SKM-1 treated with dmso at 0.1 percent for 144 hours (cell line): ENCODE results near the gene TMEFF2.

ENCODE experiments used
- DNase-seq: peaks from one replicate; lab custom pipeline; 2025; ENCODE audit not compliant: unreplicated experiment; lab: John Stamatoyannopoulos, UW

TMEFF2 gene

DNA sequence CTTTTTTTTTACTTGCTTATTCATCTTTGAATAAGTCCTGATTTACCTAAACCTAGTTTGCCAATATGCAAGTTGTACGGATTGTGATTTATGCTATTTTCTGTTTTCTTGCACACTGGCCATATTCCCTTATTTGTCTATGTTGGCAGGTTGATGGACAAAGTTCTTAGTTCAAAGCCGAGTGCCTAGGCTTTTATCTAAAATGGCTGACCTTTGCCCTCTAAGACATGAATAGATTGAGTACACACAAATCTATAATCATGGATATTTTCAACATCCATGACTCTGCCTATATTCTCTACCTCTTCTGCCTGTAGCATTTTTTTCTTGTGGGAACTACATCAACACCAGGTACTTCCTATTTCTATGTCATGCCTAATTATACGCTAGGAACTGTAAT, 171.7 kb downstream of the TMEFF2 start:
- no peak for DNase-seq

DNA sequence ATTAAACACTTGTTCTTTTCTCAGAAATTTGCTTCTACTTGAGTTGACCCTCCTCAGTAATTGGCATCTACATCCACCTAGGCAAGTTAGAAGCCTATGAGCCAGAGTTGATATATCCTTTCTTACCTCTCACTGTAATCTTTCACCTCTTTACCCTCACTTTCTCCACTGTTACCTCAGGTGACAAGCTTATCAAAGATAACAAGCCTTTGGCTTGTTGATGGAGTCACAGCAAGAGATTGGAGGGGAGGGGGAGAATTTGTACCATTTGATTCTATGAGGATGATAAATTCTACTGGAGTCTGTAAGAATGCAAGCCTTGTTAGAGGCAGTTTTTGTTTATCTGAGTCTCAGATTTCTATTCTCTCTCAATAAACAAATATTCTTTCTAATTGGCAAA, 176.9 kb downstream of the TMEFF2 start:
- DNase-seq = no peak

DNA sequence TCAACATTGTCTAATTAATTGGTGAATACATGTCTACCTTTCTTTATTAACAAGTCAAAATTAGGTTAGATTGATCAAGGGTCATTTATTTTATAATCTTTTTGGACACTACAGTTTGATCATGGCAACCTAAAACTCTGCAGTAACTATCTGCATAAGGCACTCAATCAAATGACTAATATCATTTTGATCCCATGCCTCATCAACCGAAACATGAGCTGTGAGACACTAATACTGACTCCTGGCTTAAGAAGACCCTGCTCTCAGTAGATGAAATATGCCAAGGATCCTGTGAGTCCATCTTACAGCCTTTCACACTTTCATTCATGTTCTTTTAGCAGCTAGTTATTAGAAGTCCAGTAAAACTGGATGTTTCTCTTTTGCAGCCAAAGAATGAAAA, 178.5 kb downstream of the TMEFF2 start:
- DNase-seq = no peak

DNA sequence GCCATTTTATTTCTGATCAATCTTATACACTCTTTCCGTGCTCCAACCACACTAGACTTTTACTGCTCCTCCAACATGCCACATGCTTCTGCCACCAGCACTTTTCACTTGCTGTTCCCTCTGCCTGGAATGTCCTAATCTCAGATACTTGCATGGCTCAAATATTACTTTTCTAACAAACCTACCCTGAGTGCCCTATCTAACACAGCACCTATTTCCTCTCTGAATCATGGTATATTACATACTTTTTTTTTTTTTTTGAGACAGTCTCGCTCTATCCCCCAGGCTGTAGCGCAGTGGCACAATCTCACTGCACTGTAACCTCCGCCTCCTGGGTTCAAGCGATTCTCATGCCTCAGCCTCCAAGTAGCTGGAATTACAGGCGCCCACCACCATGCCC, 181.5 kb downstream of the TMEFF2 start:
- no peak for DNase-seq

DNA sequence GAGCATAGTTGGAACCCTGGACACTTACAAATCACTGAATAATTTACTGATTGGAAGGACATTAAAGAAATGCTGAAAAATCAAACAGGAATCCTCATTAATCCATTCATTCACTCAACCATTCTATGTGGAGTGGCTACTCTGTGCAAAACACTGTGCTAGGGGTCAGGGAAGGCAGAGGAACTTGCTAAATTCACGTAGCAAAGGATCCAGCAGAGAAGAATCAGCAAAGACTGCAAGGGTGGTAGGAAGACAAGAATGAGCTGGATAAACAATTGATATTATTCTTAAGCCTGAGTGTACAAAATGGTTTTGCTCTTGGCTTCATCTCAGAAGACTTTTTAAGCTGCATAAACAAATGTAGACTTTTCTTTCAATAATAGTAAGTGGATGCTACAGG, 183.5 kb downstream of the TMEFF2 start:
- no peak for DNase-seq

DNA sequence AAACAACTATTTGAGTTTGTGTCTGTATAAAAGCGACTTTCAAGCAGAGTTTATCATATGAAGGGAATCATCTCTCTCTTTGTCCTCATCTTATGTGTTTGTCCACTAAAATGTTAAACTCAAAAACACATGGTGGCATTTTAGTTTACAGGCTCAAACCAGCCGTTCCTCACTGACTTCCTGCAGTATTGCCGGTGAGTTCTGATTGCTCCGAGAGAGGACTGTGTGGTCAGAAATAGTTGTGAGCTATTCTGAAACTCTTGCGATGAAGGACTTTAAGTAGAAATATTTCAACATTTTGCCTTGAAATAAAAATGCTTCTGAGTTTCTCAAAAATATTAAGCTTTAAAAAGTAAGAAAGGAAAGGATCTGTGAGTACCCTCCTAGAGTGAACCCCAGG, 184.7 kb downstream of the TMEFF2 start:
- no peak for DNase-seq

DNA sequence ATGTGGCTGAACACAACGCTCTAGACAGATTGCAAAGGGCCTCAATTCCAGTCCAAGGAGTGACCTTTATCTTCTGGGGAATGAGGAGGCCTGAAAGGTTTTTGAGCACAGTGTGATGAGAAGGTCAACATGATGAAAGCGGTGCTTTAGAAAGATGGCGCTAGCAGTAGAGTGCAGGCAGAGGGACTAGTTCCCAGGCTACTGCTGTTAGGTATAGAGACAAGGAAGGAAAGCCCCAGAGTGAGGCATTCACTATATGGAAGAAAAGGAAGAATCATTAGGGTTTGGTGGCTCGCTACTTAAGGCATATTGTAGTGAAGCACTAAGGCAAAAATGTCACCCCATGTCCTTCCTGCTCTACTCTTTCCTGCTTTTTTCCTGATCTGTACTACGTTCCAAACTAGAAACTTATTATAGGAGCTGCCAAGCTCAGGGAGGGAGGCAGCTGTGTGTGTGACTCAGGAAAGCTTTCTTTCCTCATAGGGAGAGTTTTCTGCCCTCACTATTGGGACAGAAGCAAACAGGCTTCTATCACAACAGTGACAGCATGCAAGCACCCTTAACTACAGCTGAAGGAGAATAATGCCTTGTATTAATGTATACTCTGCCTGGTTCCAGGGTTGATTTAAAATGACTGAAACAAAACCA, 187.0 kb downstream of the TMEFF2 start:
- DNase-seq = no peak

DNA sequence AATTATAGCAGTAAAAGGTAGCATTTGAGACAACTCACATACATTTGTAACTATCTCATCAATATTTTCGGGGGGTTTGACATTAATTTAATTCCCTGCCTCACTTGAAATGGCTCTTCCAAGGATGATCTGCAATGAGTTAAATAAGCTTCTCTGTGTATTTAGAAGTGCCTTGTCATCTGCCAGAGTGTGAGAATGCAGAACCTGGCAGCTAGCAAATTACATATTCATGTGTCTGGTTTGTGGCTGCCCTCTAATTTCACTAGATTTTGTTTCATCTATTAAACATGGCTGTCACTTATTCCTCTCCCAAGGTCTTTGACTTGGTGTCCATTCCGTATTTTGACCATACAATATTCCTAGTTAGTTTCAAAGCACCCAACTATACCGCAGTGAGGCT, 189.5 kb downstream of the TMEFF2 start:
- DNase-seq = no peak

DNA sequence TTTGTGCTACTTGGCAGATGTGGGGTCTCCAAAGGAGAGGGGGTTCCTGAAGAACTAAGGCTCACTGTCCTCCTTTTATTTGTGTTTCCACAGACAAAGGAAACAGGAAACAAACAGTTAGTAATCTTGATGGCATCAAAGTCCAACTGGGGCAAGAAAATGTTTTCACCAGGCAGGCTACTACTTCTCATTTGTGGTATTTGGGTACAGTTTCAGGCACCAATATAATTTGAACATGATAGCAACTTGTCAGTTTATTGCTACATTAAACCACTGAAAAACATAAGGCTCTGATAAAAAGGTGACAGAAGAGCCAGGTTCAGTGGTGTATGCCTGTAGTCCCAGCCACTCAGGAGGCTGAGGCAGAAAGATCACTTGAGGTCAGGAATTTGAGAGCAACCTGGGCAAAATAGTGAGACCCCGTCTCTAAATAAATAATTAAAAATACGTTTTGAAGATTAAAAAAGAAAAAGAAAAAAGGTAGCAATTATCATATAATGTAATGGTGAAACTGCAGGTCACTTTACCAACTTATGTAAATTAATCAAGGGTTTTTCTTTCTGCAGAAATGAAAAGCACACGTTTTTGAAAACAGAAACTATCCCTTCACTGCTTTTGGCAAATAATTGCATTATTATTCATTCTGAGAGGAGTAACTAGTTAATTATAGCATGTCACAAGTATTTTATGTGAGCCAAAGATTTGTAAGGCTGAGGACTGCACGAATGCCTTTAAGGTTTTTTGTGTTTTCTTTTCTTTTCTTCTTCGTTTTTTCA, 190.4 kb downstream of the TMEFF2 start:
- no peak for DNase-seq

DNA sequence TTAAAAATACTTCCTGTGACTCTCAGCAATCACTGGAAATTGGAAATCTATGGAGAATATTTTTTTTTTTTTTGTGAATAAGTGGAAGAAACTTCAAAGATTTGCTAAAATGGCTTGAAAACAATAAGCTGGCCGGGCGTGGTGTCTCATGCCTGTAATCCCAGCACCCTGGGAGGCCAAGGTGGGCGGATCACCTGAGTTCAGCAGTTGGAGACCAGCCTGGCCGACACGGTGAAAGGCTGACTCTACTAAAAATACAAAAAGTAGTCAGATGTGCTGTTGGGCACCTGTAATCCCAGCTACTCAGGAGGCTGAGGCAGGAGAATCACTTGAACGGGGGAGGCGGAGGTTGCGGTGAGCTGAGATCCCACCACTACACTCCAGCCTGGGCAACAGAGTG, 192.3 kb downstream of the TMEFF2 start:
- no peak for DNase-seq

DNA sequence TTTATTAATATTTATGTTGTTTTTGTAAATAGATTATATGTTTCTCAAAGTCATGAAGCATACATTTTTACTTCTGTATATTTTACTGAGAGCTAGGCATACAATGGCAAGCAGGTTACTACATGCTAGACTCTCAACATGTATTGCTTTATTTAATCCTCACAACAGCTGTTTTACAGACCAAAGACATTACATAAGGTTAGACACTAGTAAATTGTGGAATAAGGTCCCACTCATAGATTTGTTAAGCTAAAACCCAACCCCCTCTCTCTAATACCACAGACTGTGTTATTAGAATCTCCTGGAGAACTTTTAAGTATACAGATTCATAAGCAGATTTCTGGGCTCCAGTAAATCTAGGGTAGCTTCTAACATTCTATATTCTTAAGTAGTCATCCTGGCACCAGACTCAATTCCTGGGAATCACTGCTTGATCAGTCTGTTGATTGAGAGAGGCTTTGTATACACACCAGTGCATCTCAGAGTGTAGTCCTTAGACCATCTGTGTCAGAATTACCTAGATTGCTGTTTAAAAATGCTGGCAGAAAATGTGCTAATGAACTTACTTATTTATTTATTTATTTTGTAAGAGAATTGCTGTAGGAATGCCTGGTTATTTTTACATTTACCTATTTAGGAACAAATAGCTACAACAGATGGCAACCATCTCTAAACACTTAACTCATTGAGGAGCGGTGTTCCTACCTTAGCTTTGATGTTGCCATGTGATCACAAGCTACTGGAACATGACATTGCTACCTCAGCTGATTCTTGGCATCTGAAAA, 194.3 kb downstream of the TMEFF2 start:
- DNase-seq = no peak

DNA sequence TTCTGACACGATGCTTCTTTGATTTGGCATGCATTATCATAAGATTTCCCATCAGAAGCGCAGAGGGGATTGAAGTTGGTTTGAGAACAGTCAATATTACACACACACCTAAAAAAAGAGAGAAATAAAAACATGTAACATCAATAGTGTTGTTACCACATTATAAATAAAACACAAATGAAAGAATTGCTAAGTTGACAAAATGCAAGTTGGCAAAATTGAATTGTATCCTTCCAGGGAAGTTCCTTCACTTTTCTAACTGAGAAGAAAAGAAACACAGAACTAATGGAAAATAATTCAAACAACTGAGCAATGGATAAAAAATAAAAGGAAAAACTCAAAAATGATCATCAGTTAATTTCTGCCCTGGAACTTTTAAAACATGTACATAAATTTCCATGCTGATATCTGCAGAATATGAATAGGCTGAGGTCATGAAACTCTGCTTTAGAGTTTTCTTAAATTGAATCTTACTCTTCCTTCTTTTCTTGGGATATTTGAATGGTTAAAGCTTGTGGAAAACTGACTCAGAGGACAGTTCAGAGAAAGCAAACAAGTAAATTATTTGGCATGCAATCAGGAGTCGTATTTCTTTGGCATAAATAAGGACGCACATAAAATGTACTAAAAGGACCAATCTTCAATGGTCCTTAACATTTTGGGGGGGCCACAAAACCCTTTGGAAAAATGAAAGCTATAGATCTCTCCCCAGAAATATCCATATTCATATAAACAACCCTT, 195.5 kb downstream of the TMEFF2 start:
- no peak for DNase-seq

DNA sequence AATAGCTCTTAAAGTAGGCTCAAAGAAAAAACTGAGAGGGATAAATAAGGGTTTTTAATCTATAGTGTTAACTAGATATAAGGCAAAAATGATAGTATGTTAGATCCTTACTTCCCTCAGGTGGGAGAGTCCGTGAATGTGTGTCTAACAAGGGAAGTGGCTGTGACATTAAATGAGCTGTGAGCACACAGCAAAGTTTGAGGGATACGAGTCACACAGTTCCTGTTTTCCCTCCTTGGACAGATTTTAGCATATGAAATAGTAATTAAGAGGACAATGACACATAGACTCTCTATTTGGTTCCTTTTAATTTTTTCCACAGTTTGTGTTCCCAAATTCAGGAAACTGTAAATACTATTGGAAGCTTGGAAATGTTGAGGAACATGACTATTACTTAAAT, 199.4 kb downstream of the TMEFF2 start:
- DNase-seq = peak; percentile 16

DNA sequence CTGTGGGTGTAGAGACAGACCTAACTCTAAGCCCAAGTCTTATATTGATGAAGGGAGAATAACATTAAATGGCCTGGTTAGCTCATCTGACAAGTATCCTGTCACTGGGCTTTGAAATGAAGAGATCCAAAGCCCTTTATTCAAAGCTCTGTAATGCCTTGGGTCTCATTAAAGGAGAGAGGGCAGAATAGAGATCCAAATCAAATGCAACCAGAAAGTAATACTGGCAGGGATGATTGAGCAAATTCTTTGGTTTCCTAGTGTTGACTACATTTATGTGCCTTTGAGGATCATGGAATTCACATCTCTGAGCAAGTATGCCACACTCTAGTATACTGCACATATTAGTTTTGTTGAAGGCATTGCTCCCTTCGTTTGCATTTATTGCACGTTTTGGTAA, 200.0 kb downstream of the TMEFF2 start:
- no peak for DNase-seq

DNA sequence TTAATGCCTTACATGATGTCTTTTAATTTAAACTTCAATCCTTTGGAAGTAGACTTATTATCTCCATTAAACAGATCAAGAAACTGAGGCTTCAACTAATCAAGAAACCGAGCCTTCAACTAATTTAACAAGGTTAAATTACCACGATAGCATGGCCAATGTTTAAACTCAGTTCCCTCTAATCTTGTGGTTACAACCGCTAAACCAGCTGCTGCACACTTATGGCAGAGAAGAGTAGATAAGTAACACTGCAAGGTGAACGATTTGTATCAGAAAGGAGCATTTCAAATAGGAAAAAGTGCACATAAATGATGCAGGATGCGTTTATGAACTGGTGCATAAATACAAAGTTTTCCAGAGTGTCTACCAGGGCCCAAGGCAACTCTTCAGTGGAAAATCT, 203.3 kb downstream of the TMEFF2 start:
- DNase-seq = no peak

DNA sequence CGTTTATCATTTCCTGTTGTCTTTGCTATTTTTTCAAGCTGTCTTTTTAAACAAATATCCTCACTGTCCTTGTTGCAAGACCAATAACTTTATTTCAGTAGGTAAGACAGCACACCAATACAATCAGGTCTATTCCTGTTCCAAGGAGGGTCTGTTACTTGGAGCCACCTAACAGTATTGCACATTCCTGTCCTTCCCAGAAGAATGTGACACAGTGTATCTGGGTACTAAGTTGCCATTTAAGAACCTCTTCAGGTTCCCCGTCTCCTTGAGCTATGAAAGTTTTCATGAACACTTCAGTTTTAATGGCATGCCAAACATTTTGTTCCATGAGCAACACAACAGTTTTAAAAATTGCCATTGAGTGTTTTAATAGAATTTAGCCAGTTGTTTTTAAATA, 209.0 kb downstream of the TMEFF2 start:
- DNase-seq = no peak

DNA sequence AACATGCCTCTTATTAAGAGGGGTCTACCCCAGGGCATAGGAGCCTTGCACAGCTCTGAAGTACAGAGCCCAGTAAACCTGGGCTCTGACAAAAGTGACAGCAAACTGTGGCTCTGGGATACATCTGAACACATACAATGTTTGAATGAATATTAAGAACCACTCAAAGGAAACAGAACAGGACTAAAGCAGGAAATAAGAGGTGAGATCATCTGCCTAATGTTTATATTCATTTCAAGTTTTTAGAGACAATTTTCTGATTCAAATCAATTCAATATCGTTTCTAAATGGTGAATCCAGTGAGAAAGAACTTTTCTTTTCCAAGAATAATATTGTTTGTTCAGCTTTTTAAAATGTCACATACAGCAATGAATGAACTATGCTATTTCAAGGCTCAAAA, 211.1 kb downstream of the TMEFF2 start:
- no peak for DNase-seq

DNA sequence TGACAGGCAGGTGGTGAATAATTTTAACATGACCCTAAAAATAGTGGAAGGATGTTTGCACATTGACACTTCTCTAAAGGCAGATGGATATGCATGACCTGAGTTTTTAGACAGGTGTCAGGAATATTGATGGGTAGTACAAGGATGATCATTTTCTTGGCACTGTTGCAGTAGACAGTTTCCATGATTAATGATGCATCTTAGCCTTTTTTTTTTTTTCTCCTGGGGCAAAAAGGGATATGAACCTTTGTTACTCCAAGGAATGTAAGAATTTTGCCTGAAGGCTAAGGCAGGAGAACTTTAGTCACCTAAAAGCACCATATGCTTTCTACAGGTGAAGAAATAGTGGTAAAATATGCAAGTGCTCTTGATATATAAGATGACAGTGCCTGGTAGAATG, 211.5 kb downstream of the TMEFF2 start:
- no peak for DNase-seq

DNA sequence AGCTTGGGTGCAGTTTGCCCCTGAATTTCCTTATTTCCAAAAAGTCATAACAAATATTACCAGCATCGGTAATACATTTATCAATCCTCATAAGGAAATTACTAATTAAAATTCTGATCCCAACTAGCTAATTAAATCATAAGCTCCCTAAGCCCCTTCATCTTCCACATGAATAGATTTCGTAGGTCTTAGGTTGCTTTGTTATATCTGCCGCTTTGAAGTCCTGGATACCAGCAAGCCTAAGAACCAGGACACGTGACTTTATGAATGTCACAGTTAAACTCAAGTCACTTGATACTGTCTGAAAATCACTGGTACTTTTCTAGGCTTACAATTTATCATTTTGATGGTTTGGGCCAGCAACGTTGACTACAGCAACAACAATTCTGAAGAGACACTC, 213.0 kb downstream of the TMEFF2 start:
- no peak for DNase-seq

DNA sequence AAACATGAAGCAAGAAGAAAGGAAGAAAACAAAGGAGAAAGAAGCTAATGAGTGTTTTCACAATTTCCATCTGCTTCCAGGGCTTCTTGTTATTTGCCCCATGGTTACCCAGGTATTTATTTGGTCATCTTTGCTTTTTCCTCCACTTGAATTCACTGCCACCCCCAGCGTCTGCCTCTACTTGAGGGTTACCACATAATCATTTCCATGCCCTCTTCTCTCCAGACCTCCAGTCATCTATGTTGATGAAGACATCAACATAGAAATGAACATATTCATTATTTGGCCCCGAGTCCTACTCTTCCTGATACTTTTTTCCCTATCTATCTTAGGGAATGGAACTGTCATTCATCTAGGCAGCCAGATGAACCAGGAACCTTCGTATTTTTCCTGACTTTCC, 214.2 kb downstream of the TMEFF2 start:
- DNase-seq = no peak

DNA sequence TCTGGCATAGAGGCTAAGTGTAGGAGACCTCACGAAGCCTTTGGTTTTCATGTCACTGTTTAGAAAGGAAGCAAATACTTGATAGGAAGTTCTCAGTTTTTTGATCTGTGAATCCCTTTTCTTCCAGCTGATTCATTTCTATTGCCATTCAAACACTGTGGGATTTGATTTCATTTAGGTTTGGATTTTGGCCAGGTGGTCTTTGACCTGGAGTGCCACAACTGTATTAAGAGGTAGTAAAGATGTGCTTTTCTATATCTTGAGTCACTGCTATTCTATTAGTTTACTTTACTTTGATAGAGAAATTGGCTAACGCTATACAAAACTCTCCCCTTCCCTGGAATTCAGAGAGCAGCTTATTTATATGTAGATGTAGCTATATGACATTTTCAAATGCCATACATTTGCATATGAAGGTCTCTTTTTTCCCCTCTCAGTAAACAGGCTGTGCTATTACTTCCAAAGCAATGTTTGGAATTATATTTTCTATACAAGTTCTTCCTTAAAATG, 215.5 kb downstream of the TMEFF2 start:
- DNase-seq = no peak
